HepG2 (cell line): ENCODE results near the gene NRG3.

Experiments
- SRF ChIP-seq: IDR thresholded peaks from 2 replicates; pipeline ENCODE4 v1.6.1; 2011; ENCODE audit warnings: mild to moderate bottlenecking, low read depth, low read length, moderate library complexity
- TF ChIP-seq, protein P1 (sequence below): sonication (generic); formaldehyde crosslinking; IDR thresholded peaks from 2 replicates; pipeline ENCODE4 v1.5.0; 2020; ENCODE audit warnings: mild to moderate bottlenecking, missing genetic modification reagents, moderate library complexity

GRCh38 chr10:82757901-82758300 is 882.9 kb downstream of the NRG3 start:
- TF ChIP-seq, protein P1, sequence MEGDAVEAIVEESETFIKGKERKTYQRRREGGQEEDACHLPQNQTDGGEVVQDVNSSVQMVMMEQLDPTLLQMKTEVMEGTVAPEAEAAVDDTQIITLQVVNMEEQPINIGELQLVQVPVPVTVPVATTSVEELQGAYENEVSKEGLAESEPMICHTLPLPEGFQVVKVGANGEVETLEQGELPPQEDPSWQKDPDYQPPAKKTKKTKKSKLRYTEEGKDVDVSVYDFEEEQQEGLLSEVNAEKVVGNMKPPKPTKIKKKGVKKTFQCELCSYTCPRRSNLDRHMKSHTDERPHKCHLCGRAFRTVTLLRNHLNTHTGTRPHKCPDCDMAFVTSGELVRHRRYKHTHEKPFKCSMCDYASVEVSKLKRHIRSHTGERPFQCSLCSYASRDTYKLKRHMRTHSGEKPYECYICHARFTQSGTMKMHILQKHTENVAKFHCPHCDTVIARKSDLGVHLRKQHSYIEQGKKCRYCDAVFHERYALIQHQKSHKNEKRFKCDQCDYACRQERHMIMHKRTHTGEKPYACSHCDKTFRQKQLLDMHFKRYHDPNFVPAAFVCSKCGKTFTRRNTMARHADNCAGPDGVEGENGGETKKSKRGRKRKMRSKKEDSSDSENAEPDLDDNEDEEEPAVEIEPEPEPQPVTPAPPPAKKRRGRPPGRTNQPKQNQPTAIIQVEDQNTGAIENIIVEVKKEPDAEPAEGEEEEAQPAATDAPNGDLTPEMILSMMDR (CRISPR knock-in tag): no peak
- TF ChIP-seq SRF: no peak
